Stimulated activated CD8-positive, alpha-beta memory T cell treated with anti-CD3 and anti-CD28 coated beads, Interleukin-12 subunit alpha, Interleukin-12 subunit beta, amount 100 ng/mL, for 1 hour (primary cell): ENCODE results near the gene DESI2.

Experiments
- DNase-seq: peaks from one replicate; pipeline ENCODE4 v3.0.0-alpha.2; 2020; ENCODE audit warnings: low read depth

DESI2 gene

GRCh38 chr1:244652623-244653438 lies at the start of gene DESI2:
Gene DESI2, plus strand, starts transcription at chr1:244653126. Its CDS starts 188 bp downstream, at chr1:244653314.
- peak; percentile 96 for DNase-seq

GRCh38 chr1:244603498-244603897 lies 49.4 kb upstream of the DESI2 start:
- DNase-seq: no peak

DNA sequence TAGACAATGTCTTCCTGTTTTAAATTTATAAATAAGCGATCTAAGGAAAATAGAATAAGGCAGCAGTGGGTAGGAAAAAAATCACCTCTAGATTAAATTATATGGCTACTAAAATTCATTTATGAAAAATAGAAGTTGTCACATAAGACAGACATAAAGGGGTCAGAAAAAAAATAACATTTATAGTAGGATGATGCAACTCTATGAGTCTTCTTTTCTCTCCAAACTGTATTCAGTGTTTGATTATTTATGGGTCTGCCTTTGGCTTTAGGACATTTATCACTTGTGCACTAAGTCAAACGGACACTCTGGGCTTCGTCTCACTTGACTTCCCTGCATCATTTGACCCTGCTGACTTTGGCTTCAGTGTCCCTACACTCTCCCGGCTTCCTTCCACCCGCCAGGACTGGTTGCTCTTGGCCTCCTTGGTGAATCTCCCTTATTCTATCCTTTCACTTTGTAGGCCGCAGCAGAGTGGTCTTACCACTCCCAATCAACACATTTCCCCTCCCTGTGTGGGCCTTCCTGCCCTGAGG lies 47.0 kb upstream of the DESI2 start:
- no peak for DNase-seq

GRCh38 chr1:244614113-244614836 lies 38.7 kb upstream of the DESI2 start:
- no peak for DNase-seq

DNA sequence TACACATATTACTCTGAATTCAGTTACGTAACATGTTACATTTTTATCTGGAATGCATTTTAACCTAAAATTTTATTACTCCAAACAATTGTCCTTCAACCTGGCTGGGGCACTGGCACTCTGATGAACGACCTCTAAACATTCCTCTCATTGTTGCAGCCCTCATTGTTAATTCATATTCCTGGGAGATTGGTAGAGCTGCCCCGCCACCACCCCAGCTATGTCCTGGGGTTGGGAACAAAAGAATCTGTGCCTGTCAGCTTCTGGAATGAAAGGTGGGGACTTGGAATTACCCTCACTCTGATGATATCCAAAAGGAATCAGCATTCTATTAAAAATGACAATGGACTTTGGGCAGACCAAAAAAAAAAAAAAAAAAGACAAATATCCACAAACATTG lies 38.0 kb upstream of the DESI2 start:
- no peak for DNase-seq

GRCh38 chr1:244615301-244615700 lies 37.6 kb upstream of the DESI2 start:
- no peak for DNase-seq

- DNase-seq: no peak
These were observed 26.2 kb upstream of the DESI2 start for GRCh38 chr1:244626709-244627108.

- no peak for DNase-seq
These were observed 24.1 kb upstream of the DESI2 start for GRCh38 chr1:244628789-244629188.

- DNase-seq: no peak
These were observed 19.8 kb upstream of the DESI2 start for GRCh38 chr1:244633140-244633539.

- no peak for DNase-seq
These were observed 18.4 kb upstream of the DESI2 start for GRCh38 chr1:244634546-244634945.

- no peak for DNase-seq
These were observed 16.3 kb upstream of the DESI2 start for GRCh38 chr1:244636488-244637259.

- DNase-seq: no peak
These were observed 13.4 kb upstream of the DESI2 start for GRCh38 chr1:244639561-244639960.

DNA sequence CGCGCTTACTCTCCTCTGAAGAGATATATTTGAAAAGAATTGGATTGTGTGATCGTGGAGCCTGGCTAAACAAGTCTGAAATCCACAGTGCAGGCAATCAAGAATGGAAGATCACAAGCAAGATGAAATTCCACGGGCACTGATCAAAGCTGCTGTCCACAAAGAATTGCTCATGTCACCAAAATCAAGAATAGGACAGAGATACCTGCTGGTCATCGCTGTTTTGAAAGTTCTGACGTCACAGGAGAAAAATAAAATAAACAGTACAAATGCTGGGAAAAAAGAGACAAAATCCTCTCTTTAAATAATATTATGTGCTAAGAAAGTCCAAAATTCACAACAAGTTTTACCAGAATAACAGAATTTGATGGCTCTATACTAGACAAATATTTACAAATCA lies 12.0 kb upstream of the DESI2 start:
- DNase-seq: no peak

DNA sequence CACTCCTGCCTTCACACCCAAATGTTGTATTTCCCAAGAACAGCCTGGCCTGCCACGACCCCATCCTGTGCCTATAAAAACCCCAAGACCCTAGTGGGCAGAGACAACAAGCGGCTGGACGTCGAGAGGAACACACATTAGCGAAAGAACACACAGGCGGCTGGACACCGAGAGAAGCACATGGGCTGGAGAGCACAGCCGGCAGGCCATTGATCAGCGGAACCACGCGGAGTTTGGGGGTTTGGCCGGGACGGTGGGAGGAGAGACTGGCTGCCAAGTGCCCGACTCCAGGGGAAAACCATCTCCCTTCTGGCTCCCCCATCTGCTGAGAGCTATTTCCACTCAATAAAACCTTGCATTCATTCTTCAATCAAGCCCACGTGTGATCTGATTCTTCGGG lies 10.4 kb upstream of the DESI2 start:
- DNase-seq: no peak

GRCh38 chr1:244642988-244643387 lies 9.9 kb upstream of the DESI2 start:
- DNase-seq: no peak

GRCh38 chr1:244645414-244645813 lies 7.5 kb upstream of the DESI2 start:
- DNase-seq: no peak

DNA sequence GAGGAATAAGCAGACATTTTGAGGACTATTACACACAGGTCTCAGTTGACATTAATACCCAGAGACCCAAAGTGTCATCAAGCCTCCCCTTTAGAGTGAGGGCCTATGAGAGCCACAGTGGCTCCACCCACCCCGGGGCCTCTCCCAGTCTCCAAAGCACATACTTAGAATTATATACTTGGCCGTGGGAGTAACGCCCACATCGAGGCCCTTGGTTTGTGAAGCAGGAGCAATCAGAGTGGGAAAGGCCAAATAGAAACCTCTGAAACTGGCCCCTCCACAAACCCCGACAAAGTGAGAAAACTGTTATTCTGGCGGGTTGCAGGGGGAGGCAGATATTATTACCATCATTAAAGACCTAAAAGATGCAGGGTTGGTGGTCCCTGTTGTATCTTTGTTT lies 7.0 kb upstream of the DESI2 start:
- no peak for DNase-seq

- no peak for DNase-seq
These were observed 5.1 kb upstream of the DESI2 start for GRCh38 chr1:244647819-244648218.

- DNase-seq: no peak
These were observed 837 bp upstream of the DESI2 start for GRCh38 chr1:244651956-244652622.

DNA sequence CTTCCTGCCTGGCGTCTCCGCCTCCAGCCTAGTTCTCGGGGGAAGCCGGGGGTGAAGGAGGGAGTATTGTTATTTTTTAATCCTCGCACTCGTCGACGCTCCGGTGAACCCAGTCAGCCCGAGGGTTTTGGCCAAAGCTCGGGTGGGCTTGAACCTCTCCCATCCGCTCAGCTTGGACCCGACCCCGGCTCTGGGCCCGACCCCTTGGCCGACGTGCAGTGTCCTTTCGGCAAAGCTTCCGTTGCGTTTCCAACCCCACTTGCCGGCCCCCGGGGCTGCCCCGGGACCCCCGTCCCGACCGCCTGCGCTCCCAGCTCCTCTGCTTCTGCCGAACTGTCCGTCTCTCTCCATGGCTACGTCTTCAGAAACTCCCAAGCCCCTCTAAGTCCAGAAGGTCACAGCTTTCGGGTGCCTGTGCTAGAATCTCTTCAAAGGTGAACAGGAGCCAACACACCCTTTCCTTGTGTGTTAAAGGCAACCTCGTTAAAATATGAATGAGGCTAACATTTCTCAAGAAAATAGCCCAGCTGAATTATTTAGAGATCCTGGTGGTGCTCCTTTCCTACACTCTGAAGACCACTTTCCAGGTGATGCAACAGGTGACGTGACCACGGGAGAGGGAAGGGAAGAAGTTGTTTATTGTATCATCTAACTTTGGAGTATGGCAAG lies 647 bp downstream of the DESI2 start:
- no peak for DNase-seq
